Measurements from ENCODE around the gene SPATA6L. TPM values are rescaled to one million over a fixed set of nuclear protein-coding genes. Genes with fewer than 3 reads are reported as not detected.

The SPATA6L gene
- 1 to 10 TPM in 3 of 4 donors, under 1 TPM in 1; 0.54 to 8.5 (median 5.2) TPM for polyA plus RNA-seq
- long read RNA-seq, donor 1: 0 reads
- long read RNA-seq, donor 2: 0 reads
- long read RNA-seq, donor 3: 0 reads
- long read RNA-seq, donor 4: 0 reads
- long read RNA-seq, donor 5: 0 reads
- long read RNA-seq, donor 6, partial matches to known transcripts: 24 of 24 reads
- long read RNA-seq, donor 6, other reads (novel, unspliced or antisense): 0 of 24 reads
- long read RNA-seq, donor 7: 0 reads
- long read RNA-seq, donor 8: 0 reads
- long read RNA-seq, donor 9: 0 reads
- long read RNA-seq, donor 10: 0 reads

- DNase-seq (peak; percentile 73 to 88), FAIRE-seq (no peak)
- WGBS, 3 donors: 1% methylated on average over 36 of the region's 36 CpGs
- H3K9me3 ChIP-seq (ENCODE audit: control insufficient read depth in 2 of 2, insufficient read depth in 1 of 2, low read depth in 1 of 2, low read length in 1 of 2): no peaks in the 10 kb centered on the region
- peaks cover 3 to 28% (median 15%) of the 10 kb centered on the region in 3 donors for H3K4me1 ChIP-seq (ENCODE audit: control insufficient read depth in 3 of 3, insufficient read depth in 2 of 3, low read depth in 1 of 3, low read length in 2 of 3)
- no peaks in the 10 kb centered on the region for H3K36me3 ChIP-seq (ENCODE audit: control insufficient read depth in 3 of 3, insufficient read depth in 2 of 3, low read depth in 1 of 3, low read length in 3 of 3)
- peak within 1 kb of the TSS; percentile 56 to 95 (median 84) for H3K27ac ChIP-seq (ENCODE audit: low read depth in 1 of 3, low read length in 2 of 3)
- no peaks in the 10 kb centered on the region for H3K27me3 ChIP-seq (ENCODE audit: control insufficient read depth in 3 of 3, insufficient read depth in 3 of 3, low read length in 3 of 3)
- H3K4me3 ChIP-seq (ENCODE audit: low read depth in 1 of 3, low read length in 3 of 3): peak within 1 kb of the TSS in 2 of 3 donors; percentile 47 to 71
Observed at GRCh38 chr9:4666042-4666699, at the start of gene SPATA6L. TSS of gene SPATA6L (minus strand) at chr9:4666480. CDS start at chr9:4666250, 230 bp downstream.

GRCh38 chr9:4714266-4715016, 48.2 kb upstream of the SPATA6L start:
- no peak overlapping the region for H3K4me3 ChIP-seq (ENCODE audit: low read depth in 1 of 3, low read length in 3 of 3)
- no peaks in the 10 kb centered on the region for H3K4me1 ChIP-seq (ENCODE audit: control insufficient read depth in 3 of 3, insufficient read depth in 2 of 3, low read depth in 1 of 3, low read length in 2 of 3)
- H3K27me3 ChIP-seq (ENCODE audit: control insufficient read depth in 3 of 3, insufficient read depth in 3 of 3, low read length in 3 of 3): no peaks in the 10 kb centered on the region
- no peak overlapping the region for H3K27ac ChIP-seq (ENCODE audit: low read depth in 1 of 3, low read length in 2 of 3)
- WGBS, 3 donors: 86 to 96% (median 91%) methylated on average over 9 of the region's 9 CpGs
- no peak for DNase-seq
- no peak for FAIRE-seq
- peaks cover 17 to 35% (median 22%) of the 10 kb centered on the region in 3 donors for H3K36me3 ChIP-seq (ENCODE audit: control insufficient read depth in 3 of 3, insufficient read depth in 2 of 3, low read depth in 1 of 3, low read length in 3 of 3)
- no peaks in the 10 kb centered on the region for H3K9me3 ChIP-seq (ENCODE audit: control insufficient read depth in 2 of 2, insufficient read depth in 1 of 2, low read depth in 1 of 2, low read length in 1 of 2)

GRCh38 chr9:4713849-4714248, 47.6 kb upstream of the SPATA6L start:
- H3K36me3 ChIP-seq (ENCODE audit: control insufficient read depth in 3 of 3, insufficient read depth in 2 of 3, low read depth in 1 of 3, low read length in 3 of 3): peaks cover 17 to 29% (median 17%) of the 10 kb centered on the region in 3 donors
- no peaks in the 10 kb centered on the region for H3K4me1 ChIP-seq (ENCODE audit: control insufficient read depth in 3 of 3, insufficient read depth in 2 of 3, low read depth in 1 of 3, low read length in 2 of 3)

GRCh38 chr9:4709380-4709779, 43.1 kb upstream of the SPATA6L start:
- H3K27ac ChIP-seq (ENCODE audit: low read depth in 1 of 3, low read length in 2 of 3): no peak overlapping the region
- H3K36me3 ChIP-seq (ENCODE audit: control insufficient read depth in 3 of 3, insufficient read depth in 2 of 3, low read depth in 1 of 3, low read length in 3 of 3): peaks cover 5 to 7% (median 6%) of the 10 kb centered on the region in 3 donors
- no peak for DNase-seq
- no peaks in the 10 kb centered on the region for H3K4me1 ChIP-seq (ENCODE audit: control insufficient read depth in 3 of 3, insufficient read depth in 2 of 3, low read depth in 1 of 3, low read length in 2 of 3)
- no peak for FAIRE-seq
- H3K9me3 ChIP-seq (ENCODE audit: control insufficient read depth in 2 of 2, insufficient read depth in 1 of 2, low read depth in 1 of 2, low read length in 1 of 2): no peaks in the 10 kb centered on the region
- no peaks in the 10 kb centered on the region for H3K27me3 ChIP-seq (ENCODE audit: control insufficient read depth in 3 of 3, insufficient read depth in 3 of 3, low read length in 3 of 3)
- H3K4me3 ChIP-seq (ENCODE audit: low read depth in 1 of 3, low read length in 3 of 3): no peak overlapping the region

More at GRCh38 chr9:4713849-4714248, 47.6 kb upstream of the SPATA6L start:
- Histone ChIP-seq H3K9me3 (ENCODE audit: control insufficient read depth in 2 of 2, insufficient read depth in 1 of 2, low read depth in 1 of 2, low read length in 1 of 2) (no peaks in the 10 kb centered on the region), H3K4me3 (ENCODE audit: low read depth in 1 of 3, low read length in 3 of 3) (no peak overlapping the region), H3K27ac (ENCODE audit: low read depth in 1 of 3, low read length in 2 of 3) (no peak overlapping the region), H3K27me3 (ENCODE audit: control insufficient read depth in 3 of 3, insufficient read depth in 3 of 3, low read length in 3 of 3) (no peaks in the 10 kb centered on the region)
- WGBS, 3 donors: 67 to 81% (median 70%) methylated on average over 7 of the region's 7 CpGs
- DNase-seq (no peak), FAIRE-seq (peak; percentile 90)

DNA sequence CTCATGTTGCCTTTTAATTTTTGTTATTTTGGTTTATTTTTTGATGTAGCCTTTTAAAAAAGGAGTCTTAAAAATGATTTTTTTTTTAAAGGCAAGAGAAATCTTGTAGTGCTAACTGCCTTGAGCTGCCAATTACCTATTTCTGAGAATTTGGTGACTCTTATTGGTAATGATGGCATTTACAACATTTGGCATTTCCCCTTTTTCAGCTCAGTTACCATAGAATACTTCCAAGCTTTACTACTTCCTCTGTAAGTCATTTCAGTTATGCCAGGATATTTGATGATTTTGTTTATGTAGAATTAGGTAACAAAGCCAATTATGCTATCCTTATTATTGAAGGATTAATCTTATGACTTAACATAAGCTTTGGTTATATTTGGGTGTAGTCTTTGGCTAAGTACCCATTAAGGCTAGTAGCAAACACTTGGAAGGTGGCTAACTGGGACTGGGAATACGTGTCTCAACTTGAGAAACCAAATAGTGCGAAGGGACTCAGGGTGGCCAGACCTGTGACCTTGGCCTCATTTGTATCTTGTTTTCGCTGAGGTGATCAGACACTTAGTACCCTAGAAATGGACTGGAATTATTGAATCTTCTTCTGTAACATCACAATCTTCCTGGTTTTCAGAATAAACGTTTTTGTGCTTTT, 40.8 kb upstream of the SPATA6L start:
- 71 to 83% (median 72%) methylated on average over 4 of the region's 4 CpGs for WGBS, 3 donors
- no peak for FAIRE-seq
- Histone ChIP-seq H3K4me3 (ENCODE audit: low read depth in 1 of 3, low read length in 3 of 3) (no peak overlapping the region), H3K36me3 (ENCODE audit: control insufficient read depth in 3 of 3, insufficient read depth in 2 of 3, low read depth in 1 of 3, low read length in 3 of 3) (peaks cover 3 to 11% (median 6%) of the 10 kb centered on the region in 3 donors), H3K27me3 (ENCODE audit: control insufficient read depth in 3 of 3, insufficient read depth in 3 of 3, low read length in 3 of 3) (no peaks in the 10 kb centered on the region), H3K27ac (ENCODE audit: low read depth in 1 of 3, low read length in 2 of 3) (no peak overlapping the region), H3K9me3 (ENCODE audit: control insufficient read depth in 2 of 2, insufficient read depth in 1 of 2, low read depth in 1 of 2, low read length in 1 of 2) (no peaks in the 10 kb centered on the region), H3K4me1 (ENCODE audit: control insufficient read depth in 3 of 3, insufficient read depth in 2 of 3, low read depth in 1 of 3, low read length in 2 of 3) (no peaks in the 10 kb centered on the region)
- DNase-seq: no peak

DNA sequence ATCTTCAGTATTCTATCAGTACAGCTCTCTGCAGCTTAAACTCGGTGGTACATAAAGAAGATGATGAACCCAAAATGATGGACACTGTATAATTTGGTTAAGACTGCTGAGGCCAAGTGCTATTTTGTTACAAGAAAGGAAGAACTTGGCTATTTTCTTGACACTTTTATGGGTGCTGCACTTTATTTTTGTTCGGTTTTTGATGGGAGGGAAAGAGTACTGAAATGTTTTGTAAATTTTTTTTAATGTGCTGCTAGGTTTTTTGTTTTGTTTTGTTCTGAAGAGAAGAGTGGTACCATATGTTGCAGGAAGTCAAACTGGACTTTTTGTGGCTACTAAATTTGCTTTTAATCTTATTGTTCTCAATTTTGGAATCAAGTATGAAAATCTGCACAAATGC, 39.7 kb upstream of the SPATA6L start:
- H3K4me3 ChIP-seq (ENCODE audit: low read depth in 1 of 3, low read length in 3 of 3): no peak overlapping the region
- H3K9me3 ChIP-seq (ENCODE audit: control insufficient read depth in 2 of 2, insufficient read depth in 1 of 2, low read depth in 1 of 2, low read length in 1 of 2): no peaks in the 10 kb centered on the region
- H3K27ac ChIP-seq (ENCODE audit: low read depth in 1 of 3, low read length in 2 of 3): no peak overlapping the region
- FAIRE-seq (no peak), DNase-seq (no peak)
- peaks cover 3 to 11% (median 6%) of the 10 kb centered on the region in 3 donors for H3K36me3 ChIP-seq (ENCODE audit: control insufficient read depth in 3 of 3, insufficient read depth in 2 of 3, low read depth in 1 of 3, low read length in 3 of 3)
- WGBS, 3 donors: 57 to 81% (median 61%) methylated on average over 2 of the region's 2 CpGs
- no peaks in the 10 kb centered on the region for H3K4me1 ChIP-seq (ENCODE audit: control insufficient read depth in 3 of 3, insufficient read depth in 2 of 3, low read depth in 1 of 3, low read length in 2 of 3)
- no peaks in the 10 kb centered on the region for H3K27me3 ChIP-seq (ENCODE audit: control insufficient read depth in 3 of 3, insufficient read depth in 3 of 3, low read length in 3 of 3)

- no peak overlapping the region for H3K4me3 ChIP-seq (ENCODE audit: low read depth in 1 of 3, low read length in 3 of 3)
- no peaks in the 10 kb centered on the region for H3K9me3 ChIP-seq (ENCODE audit: control insufficient read depth in 2 of 2, insufficient read depth in 1 of 2, low read depth in 1 of 2, low read length in 1 of 2)
- H3K27me3 ChIP-seq (ENCODE audit: control insufficient read depth in 3 of 3, insufficient read depth in 3 of 3, low read length in 3 of 3): no peaks in the 10 kb centered on the region
- no peak overlapping the region for H3K27ac ChIP-seq (ENCODE audit: low read depth in 1 of 3, low read length in 2 of 3)
- DNase-seq (no peak), FAIRE-seq (no peak)
- H3K4me1 ChIP-seq (ENCODE audit: control insufficient read depth in 3 of 3, insufficient read depth in 2 of 3, low read depth in 1 of 3, low read length in 2 of 3): no peaks in the 10 kb centered on the region
- peaks cover 0 to 9% (median 0%) of the 10 kb centered on the region in 3 donors for H3K36me3 ChIP-seq (ENCODE audit: control insufficient read depth in 3 of 3, insufficient read depth in 2 of 3, low read depth in 1 of 3, low read length in 3 of 3)
- WGBS, 3 donors: 85 to 91% (median 88%) methylated on average over 2 of the region's 2 CpGs
Observed at GRCh38 chr9:4704129-4704528, 37.8 kb upstream of the SPATA6L start.

DNA sequence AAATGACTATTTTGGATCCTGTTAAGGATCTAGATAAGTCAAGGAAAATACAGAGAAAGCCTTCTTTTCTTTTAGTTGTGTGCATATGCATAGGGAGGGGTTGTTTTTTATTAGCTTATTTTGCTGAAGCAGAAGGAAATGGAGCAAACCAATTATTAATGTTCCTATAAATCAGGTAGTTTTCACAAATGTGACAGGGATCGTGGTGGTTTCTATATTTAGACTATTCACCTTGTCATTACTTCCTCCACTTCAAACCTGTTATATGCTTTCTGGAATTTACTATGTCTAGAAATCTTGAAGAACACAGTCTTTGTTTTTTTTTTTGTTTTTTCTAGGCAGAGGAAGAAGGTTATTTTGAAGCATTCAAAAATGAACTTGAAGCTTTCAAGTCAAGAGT, 35.2 kb upstream of the SPATA6L start:
- no peak for FAIRE-seq
- H3K4me3 ChIP-seq (ENCODE audit: low read depth in 1 of 3, low read length in 3 of 3): no peak overlapping the region
- H3K27me3 ChIP-seq (ENCODE audit: control insufficient read depth in 3 of 3, insufficient read depth in 3 of 3, low read length in 3 of 3): no peaks in the 10 kb centered on the region
- no peaks in the 10 kb centered on the region for H3K4me1 ChIP-seq (ENCODE audit: control insufficient read depth in 3 of 3, insufficient read depth in 2 of 3, low read depth in 1 of 3, low read length in 2 of 3)
- peaks cover 0 to 7% (median 0%) of the 10 kb centered on the region in 3 donors for H3K36me3 ChIP-seq (ENCODE audit: control insufficient read depth in 3 of 3, insufficient read depth in 2 of 3, low read depth in 1 of 3, low read length in 3 of 3)
- no peak for DNase-seq
- H3K27ac ChIP-seq (ENCODE audit: low read depth in 1 of 3, low read length in 2 of 3): no peak overlapping the region
- no peaks in the 10 kb centered on the region for H3K9me3 ChIP-seq (ENCODE audit: control insufficient read depth in 2 of 2, insufficient read depth in 1 of 2, low read depth in 1 of 2, low read length in 1 of 2)
- WGBS, 3 donors: 62 to 86% (median 63%) methylated on average over 1 of the region's 1 CpG

Data from small intestine (tissue), 16 donors.